WTC11 (cell line): ENCODE results near the gene HIC1. TPM values are rescaled to one million over a fixed set of nuclear protein-coding genes. Genes with fewer than 3 reads are reported as not detected.

Source experiments
- microRNA-seq: library from miRNA; unstranded; fragments of <30 nt; microRNA quantifications from one replicate; pipeline ENCODE4 v1.2.0, GENCODE V29; 2022; ENCODE audit warnings: borderline number of aligned reads
- total RNA-seq: library from RNA; stranded (reverse); gene quantifications from 3 replicates; pipeline ENCODE4 v1.2.3, GENCODE V29; 2021

The HIC1 gene
- total RNA-seq, 1 experiment from 2014 or later = 0.37 TPM

Small RNAs within 50 kb of the gene (microRNA-seq; reads per million reads assigned to microRNA genes)
- gene MIR132 (20.3 reads per million, percentile 39 among the genes with 10 or more reads in this experiment), gene MIR212 (not detected)

Other genes with a start within 250 kb of the HIC1 start
- 24.1 to 28.8 TPM (median 28.2 TPM) in 3 replicates for gene SMYD4, start 225.2 kb upstream of the HIC1 start, total RNA-seq
- gene RPA1, start 225.1 kb upstream of the HIC1 start, total RNA-seq = 158 to 177 TPM (median 163 TPM) in 3 replicates
- 0.27 to 0.72 TPM (median 0.37 TPM) in 3 replicates for gene RTN4RL1, start 29.8 kb upstream of the HIC1 start, total RNA-seq
- gene DPH1, start 24.9 kb upstream of the HIC1 start, total RNA-seq = 29.5 to 43.2 TPM (median 33.0 TPM) in 3 replicates
- 18.4 to 23.5 TPM (median 20.5 TPM) in 3 replicates for gene OVCA2, start 13.1 kb upstream of the HIC1 start, total RNA-seq
- 25.6 to 27.2 TPM (median 25.9 TPM) in 3 replicates for gene SMG6, start 248.7 kb downstream of the HIC1 start, total RNA-seq
- gene SRR, start 248.8 kb downstream of the HIC1 start, total RNA-seq = 4.6 to 6.9 TPM (median 5.1 TPM) in 3 replicates